HG02798 (cell line): ENCODE measurements around the gene FAM53B.

Source experiments
- ATAC-seq: cut with Tn5 transposase; IDR thresholded peaks from one replicate; pipeline ENCODE4 v1.9.1; 2021; ENCODE audit warnings: mild to moderate bottlenecking; ENCODE audit not compliant: unreplicated experiment, poor library complexity

The FAM53B gene

GRCh38 chr10:124699471-124700292 is 44.5 kb downstream of the FAM53B start:
- ATAC-seq: no peak

- no peak for ATAC-seq
These were observed 45.4 kb downstream of the FAM53B start for GRCh38 chr10:124698545-124699469.

- ATAC-seq: peak; percentile 29
These were observed 46.2 kb downstream of the FAM53B start for GRCh38 chr10:124697837-124698544.

- no peak for ATAC-seq
These were observed 46.7 kb downstream of the FAM53B start for GRCh38 chr10:124697443-124697836.

GRCh38 chr10:124696446-124697392 is 47.5 kb downstream of the FAM53B start:
- peak; percentile 75 for ATAC-seq

- no peak for ATAC-seq
These were observed 48.9 kb downstream of the FAM53B start for GRCh38 chr10:124695259-124695658.

GRCh38 chr10:124694481-124695220 is 49.5 kb downstream of the FAM53B start:
- ATAC-seq: no peak

- no peak for ATAC-seq
These were observed 50.3 kb downstream of the FAM53B start for GRCh38 chr10:124693801-124694416.

GRCh38 chr10:124693396-124693795 is 50.8 kb downstream of the FAM53B start:
- no peak for ATAC-seq

GRCh38 chr10:124692100-124692446 is 52.1 kb downstream of the FAM53B start:
- no peak for ATAC-seq

- ATAC-seq: no peak
These were observed 52.6 kb downstream of the FAM53B start for GRCh38 chr10:124691421-124692099.

- ATAC-seq: no peak
These were observed 53.2 kb downstream of the FAM53B start for GRCh38 chr10:124691002-124691401.

GRCh38 chr10:124689911-124690498 is 54.2 kb downstream of the FAM53B start:
- no peak for ATAC-seq

GRCh38 chr10:124688889-124689670 is 55.1 kb downstream of the FAM53B start:
- peak; percentile 96 for ATAC-seq

GRCh38 chr10:124688386-124688785 is 55.8 kb downstream of the FAM53B start:
- peak; percentile 11 for ATAC-seq

- ATAC-seq: no peak
These were observed 57.3 kb downstream of the FAM53B start for GRCh38 chr10:124686707-124687376.
